ENCODE results near the gene SFTA2.
A peak's percentile ranks its signal among the peaks of the same experiment; 100 is the strongest.
"Not testable (repeated sequence)": the region's sequence is repeated elsewhere in the genome, so short reads cannot be mapped to it uniquely, and the experiment has no call there.

SFTA2 gene

GRCh38 chr6:30912746-30913520, 19.0 kb downstream of the SFTA2 start:
- no peak for DNase-seq

DNA sequence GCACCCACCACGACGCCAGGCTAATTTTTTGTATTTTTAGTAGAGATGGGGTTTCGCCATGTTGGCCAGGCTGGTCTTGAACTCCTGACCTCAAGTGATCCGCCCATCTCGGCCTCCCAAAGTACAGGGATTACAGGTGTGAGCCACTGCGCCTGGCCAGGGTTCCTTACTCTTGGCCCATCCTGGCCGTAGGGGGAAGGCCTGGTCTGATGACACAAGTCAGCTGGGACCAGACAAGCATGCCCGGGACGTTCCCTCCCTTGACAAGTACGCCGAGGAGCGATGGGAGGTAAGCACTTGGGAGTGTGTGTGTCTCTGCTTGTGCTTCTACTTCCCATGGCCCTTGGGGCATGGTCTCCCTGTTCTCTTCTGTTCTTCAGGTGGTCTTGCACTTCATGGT, 21.5 kb downstream of the SFTA2 start:
- DNase-seq, result not testable (repeated sequence)

DNA sequence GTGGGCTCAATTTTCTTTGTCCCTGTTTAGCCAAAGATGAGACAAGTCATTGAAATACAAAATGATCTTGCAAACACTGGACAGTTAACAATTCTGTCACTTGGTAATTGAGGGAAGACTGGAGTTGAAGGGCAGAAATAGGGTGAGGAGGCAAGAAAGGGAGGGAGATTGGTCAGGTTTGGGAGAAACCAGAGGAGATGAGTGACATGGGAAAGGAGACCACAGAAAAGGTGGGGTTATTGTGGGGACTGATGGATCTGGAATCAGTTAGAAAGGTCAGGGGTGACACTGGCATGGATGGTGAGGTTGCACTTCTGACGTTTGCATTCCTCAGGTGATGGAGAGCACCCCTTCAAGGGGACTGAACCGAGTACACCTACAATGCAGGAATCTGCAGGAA, 23.3 kb downstream of the SFTA2 start:
- DNase-seq, result no peak

GRCh38 chr6:30907758-30908591, 24.0 kb downstream of the SFTA2 start, which contains the start of gene GTF2H4:
GTF2H4 (plus strand) TSS chr6:30908207.
- DNase-seq, result peak; percentile 99 to 100

DNA sequence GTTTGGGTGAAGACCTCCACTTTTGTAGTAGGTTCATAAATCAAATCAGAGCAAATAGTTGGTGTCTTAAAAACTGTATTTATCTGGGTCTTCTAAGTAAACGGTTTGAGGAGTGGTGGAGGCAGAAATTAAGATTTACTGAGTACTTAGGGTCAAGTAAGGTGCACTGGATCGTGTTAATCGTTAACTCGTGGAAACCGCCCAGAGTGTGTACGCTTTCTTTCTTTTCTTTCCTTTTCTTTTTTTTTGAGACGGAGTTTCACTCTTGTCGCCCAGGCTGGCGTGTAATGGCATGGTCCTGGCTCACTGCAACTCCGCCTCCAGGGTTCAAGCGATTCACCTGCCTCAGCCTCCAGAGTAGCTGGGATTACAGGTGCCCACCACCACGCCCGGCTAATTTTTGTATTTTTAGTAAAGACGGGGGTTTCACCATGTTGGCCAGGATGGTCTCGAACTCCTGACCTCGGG, 24.6 kb downstream of the SFTA2 start:
- not testable (repeated sequence) for DNase-seq

DNA sequence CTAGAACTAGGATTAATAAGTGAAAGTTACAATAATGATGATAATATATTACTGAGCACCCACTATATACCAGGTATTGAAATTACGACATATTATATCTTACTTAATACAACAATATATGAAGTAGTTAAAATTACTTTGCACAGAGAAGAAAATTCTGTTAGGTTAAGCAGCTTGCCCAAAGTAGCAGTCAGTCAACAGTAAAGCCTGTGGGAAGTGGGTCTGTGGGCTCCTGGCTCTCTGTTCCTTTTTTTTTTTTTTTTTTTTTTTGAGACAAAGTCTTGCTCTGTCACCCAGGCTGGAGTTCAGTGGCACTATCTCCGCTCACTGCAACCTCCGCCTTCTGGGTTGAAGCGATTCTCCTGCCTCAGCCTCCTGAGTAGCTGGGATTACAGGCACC, 28.7 kb downstream of the SFTA2 start:
- DNase-seq, result no peak

- DNase-seq, result no peak
These were observed 29.3 kb downstream of the SFTA2 start for GRCh38 chr6:30902709-30903108.

DNA sequence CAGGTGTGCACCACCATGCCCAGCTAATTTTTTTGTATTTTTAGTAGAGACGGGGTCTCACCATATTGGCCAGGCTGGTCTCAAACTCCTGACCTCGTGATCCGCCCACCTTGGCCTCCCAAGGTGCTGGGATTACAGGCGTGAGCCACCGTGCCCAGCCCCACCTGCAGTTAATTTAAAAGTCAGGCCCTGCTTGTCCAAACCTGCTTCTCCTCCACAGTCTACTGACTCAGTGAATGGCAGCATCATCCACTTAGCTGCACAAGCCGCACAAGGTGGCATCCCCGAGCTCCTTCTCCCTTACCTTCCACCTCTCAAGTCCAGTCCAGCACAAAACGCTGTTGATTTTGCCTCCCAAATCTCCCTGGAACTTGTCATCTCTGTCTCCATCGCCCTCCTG, 29.8 kb downstream of the SFTA2 start:
- not testable (repeated sequence) for DNase-seq

DNA sequence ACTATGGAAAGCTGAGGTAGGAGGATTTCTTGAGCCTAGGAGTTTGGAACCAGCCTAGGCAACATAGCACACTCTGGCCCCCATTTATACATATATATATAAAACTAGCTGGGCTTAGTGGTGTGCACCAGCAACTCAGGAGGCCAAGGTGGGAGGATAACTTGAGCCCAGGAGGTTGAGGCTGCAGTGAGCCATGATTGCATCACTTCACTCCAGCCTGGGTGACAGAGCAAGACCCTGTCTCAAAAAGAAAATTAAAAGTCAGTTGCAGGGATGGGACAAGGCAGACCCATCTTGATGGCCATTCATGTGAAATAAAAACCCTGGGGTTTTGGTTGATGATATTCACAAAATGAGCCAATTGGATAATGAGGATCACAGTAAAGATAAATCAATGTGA, 30.5 kb downstream of the SFTA2 start:
- no peak for DNase-seq

DNA sequence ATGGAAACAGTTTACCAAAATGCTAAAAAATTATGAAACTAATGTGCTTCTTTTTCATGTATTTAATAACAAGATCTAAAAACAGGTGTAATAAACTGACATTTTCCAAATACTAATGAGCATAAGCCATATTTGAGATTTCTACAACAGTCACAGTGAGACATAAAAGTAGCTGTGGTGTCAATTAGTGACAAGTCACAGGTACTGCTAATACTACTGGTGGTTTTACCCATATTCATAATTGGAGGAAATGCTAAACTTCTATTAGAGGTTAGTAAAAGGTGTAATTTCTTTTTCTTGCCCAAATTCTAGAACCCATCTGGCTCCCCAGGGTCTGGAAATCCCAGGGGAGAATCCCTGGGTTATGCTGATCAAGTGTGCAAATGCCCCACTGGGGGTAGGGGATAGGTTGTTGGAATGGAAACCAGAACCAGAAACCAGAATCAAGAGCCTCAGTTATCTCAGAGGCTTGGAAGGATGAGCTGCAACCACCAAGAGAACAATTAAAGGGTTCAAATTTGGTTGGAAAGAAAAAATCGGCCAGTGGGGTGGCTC, 31.0 kb downstream of the SFTA2 start:
- DNase-seq, result no peak

- no peak for DNase-seq
These were observed 33.1 kb downstream of the SFTA2 start for GRCh38 chr6:30898750-30899360.

GRCh38 chr6:30897882-30898281, 34.1 kb downstream of the SFTA2 start:
- DNase-seq, result no peak

GRCh38 chr6:30896541-30896940, 35.4 kb downstream of the SFTA2 start:
- DNase-seq, result no peak

DNA sequence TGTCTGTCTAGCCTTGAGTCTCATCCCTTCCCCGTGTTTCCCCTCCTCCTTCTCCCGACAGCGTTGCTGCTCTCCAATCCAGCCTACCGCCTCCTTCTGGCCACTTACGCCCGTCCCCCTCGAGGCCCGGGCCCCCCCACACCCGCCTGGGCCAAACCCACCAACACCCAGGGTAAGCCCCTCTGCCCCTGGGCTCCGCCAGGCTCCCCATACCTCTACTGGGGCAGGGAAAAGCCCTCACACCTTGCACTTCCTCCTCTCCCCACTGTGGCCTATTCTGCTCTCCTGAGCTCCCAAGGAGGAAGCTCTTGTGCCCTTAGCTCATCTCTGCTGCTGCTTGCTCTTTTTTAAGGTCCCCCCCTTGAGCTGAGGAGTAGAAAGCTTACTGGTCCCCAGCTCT, 36.6 kb downstream of the SFTA2 start:
- DNase-seq, result no peak

DNA sequence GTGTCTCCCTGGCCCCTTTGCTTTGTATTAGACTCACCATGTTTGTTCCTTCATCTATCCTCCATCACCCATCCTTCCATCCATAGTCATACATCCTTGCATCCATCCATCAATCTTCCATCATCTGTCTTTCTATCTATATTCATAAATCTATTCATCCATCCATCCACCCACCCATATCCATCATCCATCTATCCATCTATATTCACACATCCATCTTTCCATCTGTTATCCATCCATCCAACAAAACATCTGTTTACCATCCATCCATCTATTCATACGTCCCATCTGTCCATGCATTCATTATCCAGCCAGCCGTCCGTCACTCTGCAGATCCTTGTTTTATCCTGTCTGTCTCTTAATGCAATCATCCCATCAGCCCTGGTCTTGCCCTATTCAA, 37.0 kb downstream of the SFTA2 start:
- DNase-seq, result no peak

DNA sequence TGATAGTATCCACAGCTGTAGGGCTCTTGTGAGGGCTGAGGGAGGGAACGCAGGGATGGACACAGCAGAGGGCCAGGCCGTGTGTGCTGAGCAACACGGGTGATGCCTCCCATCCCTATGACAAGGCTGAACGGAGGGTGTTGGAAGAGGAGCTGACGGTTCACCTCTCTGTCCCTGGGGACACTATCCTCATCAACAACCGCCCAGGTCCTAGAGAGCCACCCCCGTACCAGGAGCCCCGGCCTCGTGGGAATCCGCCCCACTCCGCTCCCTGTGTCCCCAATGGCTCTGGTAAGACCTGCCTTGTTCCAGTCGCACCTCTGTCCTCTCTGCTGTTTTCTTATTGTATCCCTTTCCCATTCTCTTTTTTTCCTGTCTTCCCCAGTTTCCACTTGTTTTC, 37.6 kb downstream of the SFTA2 start:
- no peak for DNase-seq

- no peak for DNase-seq
These were observed 38.3 kb downstream of the SFTA2 start for GRCh38 chr6:30893666-30894065.

DNA sequence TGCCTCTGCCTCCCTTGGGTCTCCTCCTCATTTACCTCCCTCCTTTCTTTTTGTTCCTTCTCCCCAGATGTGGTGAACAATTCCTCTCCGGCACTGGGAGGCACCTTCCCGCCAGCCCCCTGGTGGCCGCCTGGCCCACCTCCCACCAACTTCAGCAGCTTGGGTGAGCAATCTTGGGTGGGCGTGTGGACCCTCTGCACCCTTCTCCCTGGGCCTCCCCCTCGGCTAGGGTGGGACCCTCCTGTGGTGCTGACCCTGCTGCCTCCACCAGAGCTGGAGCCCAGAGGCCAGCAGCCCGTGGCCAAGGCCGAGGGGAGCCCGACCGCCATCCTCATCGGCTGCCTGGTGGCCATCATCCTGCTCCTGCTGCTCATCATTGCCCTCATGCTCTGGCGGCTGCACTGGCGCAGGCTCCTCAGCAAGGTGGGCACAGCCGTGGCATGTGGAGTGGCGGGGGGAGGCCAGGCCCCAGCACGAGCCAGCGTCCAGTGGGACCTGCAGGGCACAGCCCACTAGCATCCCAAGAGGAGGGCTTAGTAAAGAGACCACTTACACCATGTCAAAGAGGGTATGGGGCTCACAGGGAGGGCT, 38.9 kb downstream of the SFTA2 start:
- DNase-seq, result no peak

DNA sequence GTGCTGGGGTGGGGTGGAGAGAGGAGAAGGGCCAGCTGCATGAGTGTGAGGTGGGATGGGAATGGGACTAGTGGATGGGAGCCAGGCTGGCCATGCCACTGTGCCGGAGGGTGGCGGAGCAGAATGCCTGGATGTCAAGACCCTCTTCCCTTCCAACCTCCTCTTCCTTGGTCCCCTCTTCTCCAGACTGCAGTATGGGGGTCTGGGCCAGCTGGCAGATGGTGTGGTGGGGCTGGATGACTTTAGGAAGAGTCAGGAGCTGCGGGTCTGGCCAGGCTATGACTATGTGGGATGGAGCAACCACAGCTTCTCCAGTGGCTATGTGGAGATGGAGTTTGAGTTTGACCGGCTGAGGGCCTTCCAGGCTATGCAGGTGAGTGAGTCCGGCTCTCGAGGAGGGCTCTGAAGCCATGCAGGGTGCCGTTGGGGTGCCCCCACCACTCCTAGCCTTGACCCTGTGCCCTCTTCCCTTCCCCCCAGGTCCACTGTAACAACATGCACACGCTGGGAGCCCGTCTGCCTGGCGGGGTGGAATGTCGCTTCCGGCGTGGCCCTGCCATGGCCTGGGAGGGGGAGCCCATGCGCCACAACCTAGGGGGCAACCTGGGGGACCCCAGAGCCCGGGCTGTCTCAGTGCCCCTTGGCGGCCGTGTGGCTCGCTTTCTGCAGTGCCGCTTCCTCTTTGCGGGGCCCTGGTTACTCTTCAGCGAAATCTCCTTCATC, 40.0 kb downstream of the SFTA2 start:
- DNase-seq, result no peak

DNA sequence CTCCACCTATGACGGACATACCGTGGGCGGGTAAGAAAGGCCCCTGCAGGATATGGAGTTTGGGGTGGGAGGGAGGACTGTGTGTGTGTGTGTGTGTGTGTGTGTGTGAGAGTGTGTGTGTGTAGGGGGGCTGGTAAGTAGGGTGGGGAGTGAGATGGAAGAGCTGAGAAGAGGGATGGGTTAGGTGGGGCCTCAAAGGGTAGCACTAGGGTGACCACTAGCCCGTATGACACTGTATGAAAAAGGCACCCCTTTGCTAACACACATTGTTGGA, 40.6 kb downstream of the SFTA2 start:
- DNase-seq, result no peak

- no peak for DNase-seq
These were observed 41.1 kb downstream of the SFTA2 start for GRCh38 chr6:30890646-30891449.

Measured in Kasumi-1 (cell line).